Dedifferentiated amniotic fluid mesenchymal stem cell (primary cell): ENCODE data around the gene ENPP6.
A peak's percentile ranks its signal among the peaks of the same experiment; 100 is the strongest.

ENCODE experiments used
- DNase-seq: peaks from one replicate; pipeline ENCODE4 v3.0.0-alpha.2; 2016; ENCODE audit errors: extremely low spot score

Gene ENPP6

GRCh38 chr4:184190711-184191110 is 27.0 kb downstream of the ENPP6 start:
- DNase-seq = no peak

GRCh38 chr4:184189966-184190365 is 27.7 kb downstream of the ENPP6 start:
- no peak for DNase-seq

GRCh38 chr4:184188443-184189400 is 29.0 kb downstream of the ENPP6 start:
- no peak for DNase-seq

GRCh38 chr4:184177271-184177670 is 40.4 kb downstream of the ENPP6 start:
- DNase-seq = no peak

GRCh38 chr4:184174571-184175488 is 42.8 kb downstream of the ENPP6 start:
- DNase-seq = no peak

- no peak for DNase-seq
Observed at GRCh38 chr4:184171011-184171410, 46.7 kb downstream of the ENPP6 start.

GRCh38 chr4:184169225-184169867 is 48.3 kb downstream of the ENPP6 start:
- no peak for DNase-seq

- DNase-seq = peak; percentile 24
Observed at GRCh38 chr4:184168406-184169019, 49.2 kb downstream of the ENPP6 start.

- no peak for DNase-seq
Observed at GRCh38 chr4:184167576-184167975, 50.1 kb downstream of the ENPP6 start.

GRCh38 chr4:184166736-184167135 is 50.9 kb downstream of the ENPP6 start:
- no peak for DNase-seq

GRCh38 chr4:184165291-184165690 is 52.4 kb downstream of the ENPP6 start:
- DNase-seq = no peak

- no peak for DNase-seq
Observed at GRCh38 chr4:184163813-184164212, 53.9 kb downstream of the ENPP6 start.

GRCh38 chr4:184162596-184162995 is 55.1 kb downstream of the ENPP6 start:
- no peak for DNase-seq

GRCh38 chr4:184157322-184157721 is 60.4 kb downstream of the ENPP6 start:
- DNase-seq = no peak

- DNase-seq = no peak
Observed at GRCh38 chr4:184156163-184156920, 61.3 kb downstream of the ENPP6 start.

GRCh38 chr4:184154199-184154598 is 63.5 kb downstream of the ENPP6 start:
- no peak for DNase-seq

- no peak for DNase-seq
Observed at GRCh38 chr4:184153781-184154180, 63.9 kb downstream of the ENPP6 start.

GRCh38 chr4:184151988-184152485 is 65.6 kb downstream of the ENPP6 start:
- DNase-seq = no peak

GRCh38 chr4:184150102-184150839 is 67.4 kb downstream of the ENPP6 start:
- DNase-seq = no peak
